AG10803 (cell line): ENCODE data around the gene DBN1.

Experiments used
- DNase-seq: peaks from one replicate; pipeline ENCODE4 v3.0.0; 2010; ENCODE audit warnings: low read depth
- H3K4me3 ChIP-seq: 2 replicates; pipeline ENCODE4 v1.5.1; 2011; ENCODE audit warnings: mild to moderate bottlenecking, low read length, control low read depth
- CTCF ChIP-seq: conservative IDR thresholded peaks from 2 replicates; pipeline ENCODE4 v1.5.1; 2011; ENCODE audit warnings: mild to moderate bottlenecking, low read length, control low read depth, inconsistent platforms

Gene DBN1

GRCh38 chr5:177504086-177505056 lies 30.9 kb upstream of the DBN1 start:
- DNase-seq: no peak
- H3K4me3 ChIP-seq: no peak overlapping the region
- no peak for TF ChIP-seq CTCF

GRCh38 chr5:177503351-177504085 lies 30.1 kb upstream of the DBN1 start:
- no peak for TF ChIP-seq CTCF
- DNase-seq: no peak
- H3K4me3 ChIP-seq: no peak overlapping the region

GRCh38 chr5:177502886-177503285 lies 29.5 kb upstream of the DBN1 start:
- DNase-seq: no peak
- no peak overlapping the region for H3K4me3 ChIP-seq
- TF ChIP-seq CTCF: no peak

GRCh38 chr5:177501874-177502678 lies 28.6 kb upstream of the DBN1 start:
- no peak for TF ChIP-seq CTCF
- no peak overlapping the region for H3K4me3 ChIP-seq
- no peak for DNase-seq

GRCh38 chr5:177500685-177501522 lies 27.5 kb upstream of the DBN1 start:
- peak; percentile 94 for TF ChIP-seq CTCF
- peak; percentile 80 for DNase-seq
- H3K4me3 ChIP-seq: no peak overlapping the region

GRCh38 chr5:177499842-177500241 lies 26.4 kb upstream of the DBN1 start:
- TF ChIP-seq CTCF: no peak
- no peak for DNase-seq
- no peak overlapping the region for H3K4me3 ChIP-seq
